Kidney glomerular epithelial cell (primary cell): ENCODE data around the gene RNF13.

ENCODE experiments used
- DNase-seq: peaks from one replicate; lab custom pipeline; 2025; lab: John Stamatoyannopoulos, UW

Gene RNF13

DNA sequence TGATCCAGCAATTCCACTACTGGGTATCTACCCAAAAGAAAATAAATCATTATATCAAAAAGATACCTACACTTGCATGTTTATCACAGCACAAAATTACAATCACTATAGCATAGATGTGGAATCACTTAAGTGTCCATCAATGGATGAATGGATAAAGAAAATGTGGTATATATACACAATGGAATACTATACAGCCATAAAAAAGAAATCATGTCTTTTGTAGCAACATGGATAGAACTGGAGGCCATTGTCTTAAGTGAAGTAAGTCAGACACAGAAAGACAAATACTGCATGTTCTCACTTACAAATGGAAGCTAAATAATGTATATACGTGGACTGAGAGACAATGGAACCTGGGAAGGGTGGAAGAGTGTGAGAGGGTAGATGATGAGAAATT, 185.9 kb downstream of the RNF13 start:
- DNase-seq: no peak

DNA sequence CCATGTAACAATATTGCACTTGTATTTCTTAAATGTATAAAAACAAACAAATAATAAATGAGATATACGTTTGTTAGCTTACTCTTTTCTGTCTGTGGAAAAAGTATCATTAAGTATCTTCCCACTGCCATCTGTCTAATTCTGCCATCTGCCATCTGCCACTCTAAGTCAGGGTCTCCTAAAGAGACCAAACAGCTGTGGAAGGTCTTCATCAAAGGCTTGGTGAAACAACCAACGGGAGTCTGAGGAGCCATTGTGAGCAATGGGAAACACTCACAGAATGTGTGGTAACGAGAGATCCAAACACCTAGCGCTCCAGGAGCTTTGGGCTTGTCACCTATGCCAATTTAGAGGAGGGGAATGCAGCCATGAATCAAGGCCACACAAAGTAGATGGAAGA, 186.4 kb downstream of the RNF13 start:
- DNase-seq: no peak

DNA sequence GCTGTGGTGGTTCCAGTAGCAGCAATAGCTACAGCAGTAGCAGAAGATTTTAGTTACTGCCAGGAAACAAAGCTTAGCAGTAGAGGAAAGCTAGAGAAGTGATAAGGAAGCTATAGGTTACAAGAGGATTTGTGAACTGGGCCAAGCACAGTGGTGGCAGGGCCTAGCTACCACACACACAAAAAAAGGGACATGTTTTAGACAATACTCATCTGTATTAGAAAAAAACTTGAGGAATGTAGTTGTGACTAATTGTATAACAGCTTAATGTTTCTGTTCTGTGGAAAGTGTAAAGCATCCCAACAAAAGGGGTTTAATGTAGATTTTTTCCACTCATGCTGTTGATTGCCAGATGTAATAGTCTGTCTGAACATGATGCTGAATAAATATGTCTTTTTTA, 187.6 kb downstream of the RNF13 start:
- DNase-seq: no peak

GRCh38 chr3:150005243-150006112, 192.5 kb downstream of the RNF13 start:
- DNase-seq: peak; percentile 65

- no peak for DNase-seq
Measured at GRCh38 chr3:150006794-150007193, 193.8 kb downstream of the RNF13 start.
